Measurements from ENCODE around the gene CEBPA.

Gene CEBPA

DNA sequence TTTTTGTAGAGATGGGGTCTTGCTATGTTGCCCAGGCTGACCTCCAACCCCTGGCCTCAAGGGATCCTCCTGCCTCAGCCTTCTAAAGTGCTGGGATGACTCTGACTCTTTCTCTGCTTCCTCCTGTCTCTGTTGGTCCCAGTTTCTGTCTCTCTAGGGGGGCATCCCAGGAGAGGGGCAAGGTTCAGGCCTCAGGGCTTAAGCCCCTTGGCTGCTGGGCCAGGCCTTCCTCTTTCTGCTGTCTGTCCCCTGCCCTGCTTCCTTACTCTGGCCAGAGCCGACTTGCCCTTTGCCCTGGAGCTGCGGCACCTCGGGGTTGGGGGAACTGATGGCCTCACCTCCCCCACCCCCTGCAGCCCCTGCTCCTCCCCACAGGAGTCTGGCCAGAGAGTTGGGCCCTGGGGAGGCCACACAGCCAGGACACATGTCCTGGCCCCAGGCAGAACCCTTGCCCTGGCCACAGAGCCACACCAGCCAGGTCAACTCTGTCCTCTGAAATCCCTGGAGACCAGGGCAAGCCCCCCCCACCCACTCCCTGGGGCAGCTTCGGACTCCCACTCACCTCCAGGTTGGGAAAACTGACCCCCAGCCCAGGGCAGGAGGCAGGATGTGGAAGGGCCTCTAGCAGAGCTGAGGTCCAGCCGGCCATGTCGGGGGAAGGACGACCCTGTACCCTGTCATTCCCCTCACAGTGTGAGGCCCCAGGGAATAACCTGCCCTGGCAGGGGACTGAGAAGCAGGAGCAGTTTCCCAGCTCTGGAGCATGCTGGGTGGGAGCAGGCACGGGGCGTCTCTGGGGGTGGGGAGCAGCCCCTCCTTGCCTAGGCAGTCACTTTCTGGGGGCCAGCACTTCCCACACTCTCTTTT, 23.7 kb downstream of the CEBPA start:
- DNase-seq = peak; percentile 6
- H3K4me3 ChIP-seq (ENCODE audit: low read depth, low read length) = no peak overlapping the region
- peaks cover 5% of the 10 kb centered on the region for H3K4me1 ChIP-seq
- no peaks in the 10 kb centered on the region for H3K9me3 ChIP-seq
- no peaks in the 10 kb centered on the region for H3K27me3 ChIP-seq
- no peak for TF ChIP-seq CTCF (IDR thresholded peaks at IDR 0.05; ENCODE audit: low read depth, low read length)
- H3K36me3 ChIP-seq = no peaks in the 10 kb centered on the region

GRCh38 chr19:33278023-33278402, 24.3 kb downstream of the CEBPA start:
- Histone ChIP-seq H3K4me3 (ENCODE audit: low read depth, low read length) (no peak overlapping the region), H3K36me3 (no peaks in the 10 kb centered on the region), H3K4me1 (peaks cover 6% of the 10 kb centered on the region), H3K9me3 (no peaks in the 10 kb centered on the region), H3K27me3 (no peaks in the 10 kb centered on the region)
- DNase-seq = no peak
- TF ChIP-seq CTCF (IDR thresholded peaks at IDR 0.05; ENCODE audit: low read depth, low read length) = no peak

DNA sequence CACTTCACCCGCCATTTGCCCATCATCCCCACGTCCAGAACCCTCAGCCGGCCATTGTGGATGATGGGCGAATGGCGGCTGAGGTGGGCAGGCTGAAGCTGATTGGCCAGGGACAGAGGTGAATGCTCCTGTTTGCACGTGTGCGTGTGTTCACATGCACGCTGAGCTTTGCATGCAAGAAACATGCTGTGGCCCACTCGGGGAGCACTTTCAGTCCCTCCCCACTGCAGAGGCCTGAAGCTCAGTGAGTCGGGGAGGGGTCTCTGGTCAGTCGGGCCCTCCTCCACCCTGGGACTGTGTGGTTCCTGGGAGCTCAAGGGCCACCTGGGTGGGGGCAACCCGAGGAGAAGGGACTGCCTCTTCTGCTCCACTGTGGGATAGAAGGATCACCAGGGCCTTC, 24.9 kb downstream of the CEBPA start:
- H3K27me3 ChIP-seq = no peaks in the 10 kb centered on the region
- no peak for TF ChIP-seq CTCF (IDR thresholded peaks at IDR 0.05; ENCODE audit: low read depth, low read length)
- H3K4me3 ChIP-seq (ENCODE audit: low read depth, low read length) = no peak overlapping the region
- H3K9me3 ChIP-seq = no peaks in the 10 kb centered on the region
- H3K36me3 ChIP-seq = no peaks in the 10 kb centered on the region
- no peak for DNase-seq
- H3K4me1 ChIP-seq = peaks cover 6% of the 10 kb centered on the region

GRCh38 chr19:33275933-33276619, 26.3 kb downstream of the CEBPA start:
- no peak for TF ChIP-seq CTCF (IDR thresholded peaks at IDR 0.05; ENCODE audit: low read depth, low read length)
- no peak for DNase-seq
- peaks cover 6% of the 10 kb centered on the region for H3K4me1 ChIP-seq
- H3K9me3 ChIP-seq = no peaks in the 10 kb centered on the region
- no peaks in the 10 kb centered on the region for H3K36me3 ChIP-seq
- H3K4me3 ChIP-seq (ENCODE audit: low read depth, low read length) = no peak overlapping the region
- no peaks in the 10 kb centered on the region for H3K27me3 ChIP-seq

GRCh38 chr19:33275559-33275932, 26.8 kb downstream of the CEBPA start:
- TF ChIP-seq CTCF (IDR thresholded peaks at IDR 0.05; ENCODE audit: low read depth, low read length) = no peak
- DNase-seq = no peak
- Histone ChIP-seq H3K4me3 (ENCODE audit: low read depth, low read length) (no peak overlapping the region), H3K9me3 (no peaks in the 10 kb centered on the region), H3K4me1 (peaks cover 6% of the 10 kb centered on the region), H3K36me3 (no peaks in the 10 kb centered on the region), H3K27me3 (no peaks in the 10 kb centered on the region)

All from BE2C (cell line).